Measurements from ENCODE around the gene TK1.

The TK1 gene

DNA sequence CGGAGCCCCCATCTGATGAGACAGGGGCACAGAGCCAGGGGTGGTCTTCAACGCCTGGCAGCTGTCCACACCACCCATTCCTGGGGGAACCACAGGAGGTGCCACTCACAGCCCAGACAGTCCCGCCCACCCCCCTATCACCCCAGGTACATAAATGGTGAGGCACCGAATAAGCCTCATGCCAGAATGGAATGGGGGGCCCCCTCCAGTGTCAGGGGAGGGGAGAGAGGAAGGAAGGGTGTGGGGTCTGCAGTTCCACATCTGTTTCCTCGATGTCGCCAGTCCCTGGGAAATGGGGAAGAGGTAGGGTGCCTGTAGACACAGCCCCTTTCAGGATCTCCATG, 60.0 kb downstream of the TK1 start:
- no peak for TF ChIP-seq CTCF (conservative IDR thresholded peaks at IDR 0.05; ENCODE audit: low read depth)
- CTCF ChIA-PET = interaction anchor here (0.7 to 1.3 kb wide), 3 partner anchors 14 to 120 kb away, joined by 5 to 7 read pairs (median 6); no protein-coding TSS in a partner anchor
- no peak for DNase-seq (ENCODE audit: low spot score)
- H3K27ac ChIP-seq = peak overlapping the region; percentile 68
- POLR2A ChIA-PET (ENCODE audit: low non-redundant PET) = interaction anchor here (1.2 kb wide), 1 partner anchor 43 kb away, joined by 6 read pairs; no protein-coding TSS in a partner anchor

- no peak for TF ChIP-seq CTCF (conservative IDR thresholded peaks at IDR 0.05; ENCODE audit: low read depth)
- H3K27ac ChIP-seq = no peak overlapping the region; the same call in 1 of the 2 replicates
- POLR2A ChIA-PET (ENCODE audit: low non-redundant PET) = interaction anchor here (1.2 kb wide), 1 partner anchor 43 kb away, joined by 6 read pairs; no protein-coding TSS in a partner anchor
- no peak for DNase-seq (ENCODE audit: low spot score)
- CTCF ChIA-PET = interaction anchor here (0.5 to 1.3 kb wide), 5 partner anchors 14 to 219 kb away, joined by 3 to 6 read pairs (median 4); no protein-coding TSS in a partner anchor
Measured at GRCh38 chr17:78125976-78126894, 60.6 kb downstream of the TK1 start.

GRCh38 chr17:78125138-78125913, 61.5 kb downstream of the TK1 start:
- H3K27ac ChIP-seq = peak overlapping the region; percentile 5; the same call in 1 of the 2 replicates
- DNase-seq (ENCODE audit: low spot score) = no peak
- ChIA-PET CTCF (interaction anchor here (0.5 to 2.0 kb wide), 3 partner anchors 13 to 48 kb away, joined by 3 to 9 read pairs (median 4); no protein-coding TSS in a partner anchor), POLR2A (ENCODE audit: low non-redundant PET) (interaction anchor here (1.2 kb wide), 1 partner anchor 44 kb away, joined by 6 read pairs; no protein-coding TSS in a partner anchor)
- TF ChIP-seq CTCF (conservative IDR thresholded peaks at IDR 0.05; ENCODE audit: low read depth) = no peak

DNA sequence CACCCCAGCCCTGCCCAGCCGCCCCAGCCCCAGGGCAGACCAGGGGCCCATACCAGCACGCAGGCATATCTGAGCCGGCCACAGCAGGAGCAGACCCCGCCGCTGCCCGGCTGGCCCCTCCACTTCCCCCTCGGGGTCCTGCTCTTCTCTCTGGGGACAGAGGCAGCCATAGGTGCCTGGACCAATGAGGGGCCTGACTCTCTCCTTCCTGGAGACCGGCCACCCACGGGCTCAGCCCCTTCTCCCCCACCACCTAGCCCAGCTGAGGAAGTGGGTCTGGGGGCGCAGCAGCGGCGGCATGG, 62.1 kb downstream of the TK1 start:
- CTCF ChIA-PET = interaction anchor here (0.5 to 2.0 kb wide), 2 partner anchors 12 to 60 kb away, joined by 3 to 9 read pairs; no protein-coding TSS in a partner anchor
- no peak for TF ChIP-seq CTCF (conservative IDR thresholded peaks at IDR 0.05; ENCODE audit: low read depth)
- DNase-seq (ENCODE audit: low spot score) = no peak
- POLR2A ChIA-PET (ENCODE audit: low non-redundant PET) = no interaction called here
- peak overlapping the region; percentile 5; the same call in 1 of the 2 replicates for H3K27ac ChIP-seq

Measured in RWPE1 (cell line).